OCI-LY7 (cell line): ENCODE measurements around the gene THAP2. TPM values are rescaled to one million over a fixed set of nuclear protein-coding genes. Genes with fewer than 3 reads are reported as not detected.

Experiments
- BruUV-seq: library from RNA; stranded (reverse); fragments of 400-500 nt; replicated peaks from 2 replicates; lab custom pipeline; 2021; lab: Mats Ljungman, UMichigan
- CTCF ChIA-PET: fragments of 300-600 bp; sonication (Branson Sonifier 250); formaldehyde crosslinking; loops from one replicate; lab custom pipeline; 2022; ENCODE audit warnings: antibody characterized with exemption; ENCODE audit not compliant: unreplicated experiment; lab: Charles Lee
- POLR2A ChIA-PET: fragments of 300-600 bp; sonication (Branson Sonifier 250); formaldehyde crosslinking; loops from one replicate; lab custom pipeline; 2022; ENCODE audit warnings: antibody characterized with exemption; lab: Charles Lee
- DNase-seq: peaks from one replicate; pipeline ENCODE4 v3.0.0-alpha.2; 2015; ENCODE audit warnings: low spot score
- H2AFZ ChIP-seq: fragments of 200-600 bp; sonication (generic), shearing (Covaris generic); 2 replicates; pipeline ENCODE4 v1.6.1; 2014; ENCODE audit warnings: mild to moderate bottlenecking, antibody characterized with exemption, low read length, moderate library complexity
- H3K27ac ChIP-seq: fragments of 200-600 bp; sonication (generic); 2 replicates; pipeline ENCODE4 v1.5.1; 2014; ENCODE audit warnings: mixed run types, low read depth, mild to moderate bottlenecking, moderate library complexity, low read length, inconsistent platforms; ENCODE audit not compliant: poor library complexity, severe bottlenecking
- H3K36me3 ChIP-seq: fragments of 200-600 bp; sonication (generic); 2 replicates; pipeline ENCODE4 v1.6.1; 2014; ENCODE audit warnings: mild to moderate bottlenecking, antibody characterized with exemption, low read length, moderate library complexity, mixed read lengths; ENCODE audit not compliant: insufficient read depth
- H3K4me1 ChIP-seq: fragments of 200-600 bp; sonication (generic); 2 replicates; pipeline ENCODE4 v1.5.1; 2014; ENCODE audit warnings: mild to moderate bottlenecking, low read length; ENCODE audit not compliant: insufficient read depth, poor library complexity, severe bottlenecking
- H3K4me2 ChIP-seq: fragments of 200-600 bp; sonication (generic); 2 replicates; pipeline ENCODE4 v1.6.1; 2014; ENCODE audit warnings: mild to moderate bottlenecking, low read length
- H3K4me3 ChIP-seq: fragments of 200-600 bp; sonication (generic); 2 replicates; pipeline ENCODE4 v1.5.1; 2014; ENCODE audit warnings: mild to moderate bottlenecking, low read depth, low read length; ENCODE audit not compliant: poor library complexity, severe bottlenecking
- H3K79me2 ChIP-seq: fragments of 200-600 bp; sonication (generic); 2 replicates; pipeline ENCODE4 v1.6.1; 2016; ENCODE audit warnings: low read depth, mild to moderate bottlenecking, low read length, moderate library complexity, mixed read lengths; ENCODE audit not compliant: insufficient read depth
- H3K9me2 ChIP-seq: fragments of 200-600 bp; sonication (generic); 2 replicates; pipeline ENCODE4 v1.6.1; 2016; ENCODE audit warnings: mild to moderate bottlenecking, low read length, mixed read lengths; ENCODE audit not compliant: insufficient read depth
- H3K9me3 ChIP-seq: fragments of 200-600 bp; sonication (generic); 2 replicates; pipeline ENCODE4 v1.6.1; 2014; ENCODE audit warnings: mild to moderate bottlenecking, mixed run types, low read length, mixed read lengths
- H4K20me1 ChIP-seq: fragments of 200-600 bp; sonication (generic); 2 replicates; pipeline ENCODE4 v1.6.1; 2014; ENCODE audit warnings: mild to moderate bottlenecking, antibody characterized with exemption, low read length, moderate library complexity, mixed read lengths; ENCODE audit not compliant: insufficient read depth
- EZH2phosphoT487 ChIP-seq: fragments of 200-600 bp; sonication (generic); IDR thresholded peaks from 2 replicates; pipeline ENCODE4 v1.6.1; 2018; ENCODE audit warnings: low read depth, borderline replicate concordance, mild to moderate bottlenecking, mixed run types, antibody characterized with exemption, low read length, moderate library complexity, mixed read lengths
- intact Hi-C: fragments of 100-400 bp; cut with micrococcal nuclease; formaldehyde crosslinking; loops from one replicate; pipeline ENCODE4 v1.10.0; 2022; ENCODE audit not compliant: unreplicated experiment
- total RNA-seq, 2 experiments: library from RNA; depleted of rRNA in 1 of 2; stranded (reverse); fragments of >200 nt in 1 of 2; shearing (Covaris generic) in 1 of 2; gene quantifications; 2 replicates each; pipeline ENCODE4 v1.2.3, GENCODE V29; 2014 to 2022
- TF ChIP-seq, protein P1 (sequence below): fragments of 200-600 bp; sonication (generic); conservative IDR thresholded peaks from 2 replicates; pipeline ENCODE4 v1.5.1; 2014; ENCODE audit warnings: mild to moderate bottlenecking, antibody characterized with exemption, low read length, moderate library complexity, mixed read lengths

The THAP2 gene
- total RNA-seq, 2 experiments from 2014 or later: 8.2 to 9.3 TPM

DNA sequence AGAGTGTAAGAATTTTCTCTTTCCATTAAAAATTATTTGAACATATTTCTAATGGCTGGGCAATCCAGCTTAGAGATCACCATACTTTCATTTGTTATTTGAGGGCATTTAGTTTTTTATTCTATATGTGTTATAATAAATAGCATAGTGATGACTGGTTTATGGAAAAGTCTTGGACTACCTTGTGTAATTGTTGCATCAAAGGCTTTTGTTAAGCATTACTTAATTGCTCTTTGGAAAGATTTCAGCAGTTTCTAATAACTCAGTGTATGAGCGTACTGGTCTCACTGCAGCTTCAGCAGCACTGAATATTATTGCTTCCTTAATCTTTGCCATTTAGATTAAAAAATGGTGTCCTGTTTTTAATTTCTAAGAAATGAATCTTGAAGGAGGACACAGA lies 44.6 kb downstream of the THAP2 start:
- Histone ChIP-seq H3K4me3 (no peak overlapping the region), H3K36me3 (peaks cover 44% of the 10 kb centered on the region), H4K20me1 (no peaks in the 10 kb centered on the region), H3K4me2 (no peak overlapping the region), H3K4me1 (no peaks in the 10 kb centered on the region), H2AFZ (no peak overlapping the region), H3K79me2 (no peaks in the 10 kb centered on the region), H3K9me2 (no peaks in the 10 kb centered on the region), H3K27ac (no peak overlapping the region), H3K9me3 (peaks cover 8% of the 10 kb centered on the region; the same call in 1 of the 2 replicates)
- BruUV-seq: no TSS peak
- TF ChIP-seq EZH2phosphoT487: no peak
- TF ChIP-seq, protein P1, sequence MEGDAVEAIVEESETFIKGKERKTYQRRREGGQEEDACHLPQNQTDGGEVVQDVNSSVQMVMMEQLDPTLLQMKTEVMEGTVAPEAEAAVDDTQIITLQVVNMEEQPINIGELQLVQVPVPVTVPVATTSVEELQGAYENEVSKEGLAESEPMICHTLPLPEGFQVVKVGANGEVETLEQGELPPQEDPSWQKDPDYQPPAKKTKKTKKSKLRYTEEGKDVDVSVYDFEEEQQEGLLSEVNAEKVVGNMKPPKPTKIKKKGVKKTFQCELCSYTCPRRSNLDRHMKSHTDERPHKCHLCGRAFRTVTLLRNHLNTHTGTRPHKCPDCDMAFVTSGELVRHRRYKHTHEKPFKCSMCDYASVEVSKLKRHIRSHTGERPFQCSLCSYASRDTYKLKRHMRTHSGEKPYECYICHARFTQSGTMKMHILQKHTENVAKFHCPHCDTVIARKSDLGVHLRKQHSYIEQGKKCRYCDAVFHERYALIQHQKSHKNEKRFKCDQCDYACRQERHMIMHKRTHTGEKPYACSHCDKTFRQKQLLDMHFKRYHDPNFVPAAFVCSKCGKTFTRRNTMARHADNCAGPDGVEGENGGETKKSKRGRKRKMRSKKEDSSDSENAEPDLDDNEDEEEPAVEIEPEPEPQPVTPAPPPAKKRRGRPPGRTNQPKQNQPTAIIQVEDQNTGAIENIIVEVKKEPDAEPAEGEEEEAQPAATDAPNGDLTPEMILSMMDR: no peak
- DNase-seq: no peak
- ChIA-PET POLR2A (interaction anchor here (2.7 kb wide), 1 partner anchor 23 kb away, joined by 16 read pairs; the partner anchor contains the start of gene TMEM19), CTCF (interaction anchor here (0.5 kb wide), 1 partner anchor 138 kb away, joined by 3 read pairs; no protein-coding TSS in a partner anchor)
- intact Hi-C loops: no loop called here

DNA sequence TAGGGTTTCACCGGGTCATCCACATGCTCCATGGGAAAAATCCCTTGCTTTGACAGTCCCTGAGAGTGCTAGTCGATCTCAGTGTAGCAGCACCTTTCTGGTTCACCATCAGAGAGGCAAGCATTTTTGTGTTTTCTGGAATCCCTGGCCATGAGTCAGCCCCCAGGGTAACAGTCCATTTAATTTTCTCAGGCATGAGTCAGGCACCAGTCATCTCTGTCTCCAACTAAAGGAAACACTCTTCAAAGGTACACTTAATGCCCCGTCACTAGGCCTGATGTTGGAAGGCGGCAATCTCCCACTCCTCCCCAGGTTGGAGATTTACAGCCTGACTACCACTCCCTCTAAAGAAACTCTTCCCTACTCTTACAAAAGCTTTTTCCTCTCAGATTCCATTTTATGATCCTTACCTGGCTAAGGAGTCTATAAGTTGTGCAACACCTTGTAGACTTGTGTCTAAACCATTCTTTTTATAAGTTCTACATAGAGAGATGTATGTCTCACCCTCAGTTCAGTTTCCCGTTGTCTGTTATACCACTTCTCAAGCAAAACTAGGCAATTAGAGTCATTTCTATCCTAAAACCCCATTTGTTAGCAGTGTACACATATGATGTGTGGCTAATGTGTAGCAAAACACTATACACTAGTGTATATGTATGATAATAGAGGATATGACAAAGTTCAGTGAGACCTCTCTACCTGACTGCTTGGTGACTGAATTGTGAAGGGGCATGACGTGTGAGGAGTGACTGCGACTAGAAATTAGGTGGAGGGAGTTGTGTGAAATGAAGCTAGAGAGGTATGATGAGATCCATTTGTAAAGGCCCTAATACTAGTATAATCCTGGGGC lies 46.4 kb downstream of the THAP2 start:
- H4K20me1 ChIP-seq: no peaks in the 10 kb centered on the region
- no TSS peak for BruUV-seq
- H3K79me2 ChIP-seq: no peaks in the 10 kb centered on the region
- no peak for DNase-seq
- intact Hi-C loops: no loop called here
- POLR2A ChIA-PET: interaction anchor here (0.9 kb wide), 1 partner anchor 15 kb away, joined by 3 read pairs; no protein-coding TSS in a partner anchor
- no peak overlapping the region for H3K4me2 ChIP-seq
- no peak overlapping the region for H3K4me3 ChIP-seq
- H3K4me1 ChIP-seq: no peaks in the 10 kb centered on the region
- no peak overlapping the region for H3K27ac ChIP-seq
- no peaks in the 10 kb centered on the region for H3K9me2 ChIP-seq
- no peak overlapping the region for H2AFZ ChIP-seq
- peaks cover 26% of the 10 kb centered on the region for H3K36me3 ChIP-seq
- TF ChIP-seq, protein P1: no peak
- TF ChIP-seq EZH2phosphoT487: no peak
- H3K9me3 ChIP-seq: peaks cover 8% of the 10 kb centered on the region; the same call in 1 of the 2 replicates
- CTCF ChIA-PET: no interaction called here

DNA sequence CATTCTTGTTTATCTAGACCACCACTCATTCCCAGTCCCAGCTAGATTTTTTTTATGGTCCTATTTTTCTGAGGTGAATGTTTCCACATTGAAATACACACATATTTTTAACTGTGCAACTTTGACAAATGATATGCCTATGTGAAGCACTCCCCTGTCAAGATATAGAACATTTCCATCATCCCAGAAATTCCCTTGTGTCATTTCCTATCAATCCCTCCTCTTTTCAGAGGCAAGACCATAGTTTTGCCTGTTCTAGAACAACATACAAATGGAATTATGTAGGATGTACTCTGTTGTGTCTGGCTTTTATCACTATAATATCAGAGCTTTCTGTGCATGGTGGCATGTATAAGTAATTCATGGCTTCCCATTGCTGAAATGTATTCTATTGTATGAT lies 54.5 kb downstream of the THAP2 start:
- Histone ChIP-seq H3K4me2 (no peak overlapping the region), H3K36me3 (no peaks in the 10 kb centered on the region), H3K27ac (no peak overlapping the region), H3K4me1 (no peaks in the 10 kb centered on the region), H3K9me3 (no peaks in the 10 kb centered on the region), H2AFZ (no peak overlapping the region), H3K4me3 (no peak overlapping the region), H4K20me1 (no peaks in the 10 kb centered on the region), H3K79me2 (no peaks in the 10 kb centered on the region), H3K9me2 (no peaks in the 10 kb centered on the region)
- BruUV-seq: no TSS peak
- ChIA-PET POLR2A (interaction anchor here (0.7 to 1.6 kb wide), 2 partner anchors 19 to 33 kb away, joined by 3 read pairs; partner anchors contain the start of gene TMEM19), CTCF (no interaction called here)
- TF ChIP-seq EZH2phosphoT487: no peak
- TF ChIP-seq, protein P1: no peak
- intact Hi-C loops: no loop called here
- no peak for DNase-seq
